Stimulated activated CD4-positive, alpha-beta T cell treated with anti-CD3 and anti-CD28 coated beads, TNF-alpha, amount 100 ng/mL, for 4 hours (primary cell): ENCODE results near the gene AQP6.
"Not testable (repeated sequence)": the region's sequence is repeated elsewhere in the genome, so short reads cannot be mapped to it uniquely, and the experiment has no call there.

ENCODE experiments used
- DNase-seq, 3 experiments: peaks; one replicate each; pipeline ENCODE4 v3.0.0-alpha.2; 2020; ENCODE audit warnings: low read depth in 3 of 3

AQP6 gene

GRCh38 chr12:49969651-49970429 is 2.9 kb upstream of the AQP6 start:
- no peak for DNase-seq

- DNase-seq, result no peak
These were observed 2.1 kb upstream of the AQP6 start for GRCh38 chr12:49970658-49971057.

GRCh38 chr12:49971141-49971540 is 1.6 kb upstream of the AQP6 start:
- no peak for DNase-seq

GRCh38 chr12:49972129-49972528 is 618 bp upstream of the AQP6 start:
- no peak for DNase-seq

- DNase-seq, result no peak
These were observed 649 bp downstream of the AQP6 start for GRCh38 chr12:49973361-49973830.

- no peak for DNase-seq
These were observed 1.5 kb downstream of the AQP6 start for GRCh38 chr12:49974231-49974675.

GRCh38 chr12:49974677-49975317 is 2.0 kb downstream of the AQP6 start:
- DNase-seq, result no peak

- DNase-seq, result no peak
These were observed 2.6 kb downstream of the AQP6 start for GRCh38 chr12:49975318-49975761.

GRCh38 chr12:49976557-49976956 is 3.8 kb downstream of the AQP6 start:
- DNase-seq, result no peak

- DNase-seq, result no peak
These were observed 5.4 kb downstream of the AQP6 start for GRCh38 chr12:49978125-49978524.

- DNase-seq, result no peak
These were observed 6.4 kb downstream of the AQP6 start for GRCh38 chr12:49979016-49979586.

- DNase-seq, result no peak
These were observed 7.0 kb downstream of the AQP6 start for GRCh38 chr12:49979791-49980190.

- no peak for DNase-seq
These were observed 8.0 kb downstream of the AQP6 start for GRCh38 chr12:49980501-49981349.

GRCh38 chr12:49982246-49983087 is 9.7 kb downstream of the AQP6 start:
- DNase-seq, result no peak

- no peak for DNase-seq
These were observed 11.1 kb downstream of the AQP6 start for GRCh38 chr12:49983892-49984291.

- DNase-seq, result no peak
These were observed 12.0 kb downstream of the AQP6 start for GRCh38 chr12:49984476-49985359.

- DNase-seq, result no peak
These were observed 13.2 kb downstream of the AQP6 start for GRCh38 chr12:49985981-49986380.

- DNase-seq, result not testable (repeated sequence)
These were observed 13.7 kb downstream of the AQP6 start for GRCh38 chr12:49986476-49986875.

GRCh38 chr12:49987625-49988303 is 15.0 kb downstream of the AQP6 start:
- no peak for DNase-seq
